ENCODE measurements around the gene KIF6.

The KIF6 gene

DNA sequence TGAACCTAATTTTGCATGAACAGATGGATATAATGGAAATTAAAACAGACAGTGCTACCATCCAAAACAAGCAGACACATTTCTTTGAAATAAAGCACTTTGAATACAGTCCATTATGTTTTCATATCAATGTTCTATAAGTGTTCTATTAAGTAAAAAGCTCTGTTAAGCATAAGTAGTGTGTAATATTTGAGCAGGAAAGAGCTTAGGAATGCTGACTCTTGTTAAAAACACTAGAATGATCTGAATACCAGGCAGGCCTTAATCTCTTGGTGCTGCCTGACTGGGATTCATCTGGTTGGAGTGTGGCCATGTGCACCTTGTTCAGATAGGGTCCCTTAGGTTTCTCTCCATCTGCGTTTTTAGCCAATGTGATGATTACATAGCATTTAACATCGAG lies 130.9 kb downstream of the KIF6 start:
- Histone ChIP-seq H3K9me3 (ENCODE audit: control insufficient read depth, low read length) (no peaks in the 10 kb centered on the region), H3K4me3 (ENCODE audit: extremely low read depth, insufficient read depth, low read length, poor library complexity, severe bottlenecking) (no peak overlapping the region), H3K27ac (ENCODE audit: low read depth, low read length, severe bottlenecking) (no peak overlapping the region), H3K36me3 (ENCODE audit: control insufficient read depth, insufficient read depth, low read length) (no peaks in the 10 kb centered on the region), H3K4me1 (ENCODE audit: control insufficient read depth, insufficient read depth, low read length, poor library complexity, severe bottlenecking) (no peaks in the 10 kb centered on the region)
- 93 to 100% methylated on average over 1 to 2 of the region's 2 CpGs for WGBS, 2 experiments (ENCODE audit: insufficient coverage in 2 of 2)

GRCh38 chr6:39593646-39594045 lies 131.6 kb downstream of the KIF6 start:
- no peak overlapping the region for H3K27ac ChIP-seq (ENCODE audit: low read depth, low read length, severe bottlenecking)
- 79 to 90% methylated on average over 2 of the region's 2 CpGs for WGBS, 2 experiments (ENCODE audit: insufficient coverage in 2 of 2)
- H3K4me3 ChIP-seq (ENCODE audit: extremely low read depth, insufficient read depth, low read length, poor library complexity, severe bottlenecking): no peak overlapping the region
- no peaks in the 10 kb centered on the region for H3K4me1 ChIP-seq (ENCODE audit: control insufficient read depth, insufficient read depth, low read length, poor library complexity, severe bottlenecking)
- no peaks in the 10 kb centered on the region for H3K9me3 ChIP-seq (ENCODE audit: control insufficient read depth, low read length)
- H3K36me3 ChIP-seq (ENCODE audit: control insufficient read depth, insufficient read depth, low read length): no peaks in the 10 kb centered on the region

DNA sequence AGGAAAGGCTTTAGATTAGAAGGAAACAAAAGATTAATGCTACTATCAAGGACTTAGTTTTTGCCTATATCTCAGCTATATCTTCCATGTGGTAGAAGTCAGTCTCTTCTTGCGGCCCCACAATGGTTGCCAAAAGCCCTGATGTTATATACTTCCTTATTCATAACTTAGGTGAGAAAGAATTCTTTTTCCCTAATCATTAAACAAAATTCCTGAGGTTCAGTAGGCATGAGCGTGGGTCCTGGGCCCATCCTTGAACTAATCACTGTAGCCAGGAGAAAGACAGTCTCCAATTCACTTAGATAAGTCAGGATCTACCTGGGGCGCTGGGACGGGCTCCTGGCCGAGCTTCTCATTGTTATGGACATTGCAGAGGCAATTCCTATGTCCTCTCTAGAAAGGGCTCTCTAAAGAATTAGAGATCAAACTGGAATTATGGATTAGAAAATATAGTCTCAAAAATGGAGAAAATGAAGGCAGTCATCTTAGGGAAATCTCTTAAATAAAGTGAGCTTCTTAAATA lies 134.3 kb downstream of the KIF6 start:
- no peaks in the 10 kb centered on the region for H3K36me3 ChIP-seq (ENCODE audit: control insufficient read depth, insufficient read depth, low read length)
- 64% methylated on average over 3 of the region's 5 CpGs; no CpG with 5 or more reads in 1 of the 2 experiments for WGBS, 2 experiments (ENCODE audit: insufficient coverage in 2 of 2)
- H3K27ac ChIP-seq (ENCODE audit: low read depth, low read length, severe bottlenecking): no peak overlapping the region

DNA sequence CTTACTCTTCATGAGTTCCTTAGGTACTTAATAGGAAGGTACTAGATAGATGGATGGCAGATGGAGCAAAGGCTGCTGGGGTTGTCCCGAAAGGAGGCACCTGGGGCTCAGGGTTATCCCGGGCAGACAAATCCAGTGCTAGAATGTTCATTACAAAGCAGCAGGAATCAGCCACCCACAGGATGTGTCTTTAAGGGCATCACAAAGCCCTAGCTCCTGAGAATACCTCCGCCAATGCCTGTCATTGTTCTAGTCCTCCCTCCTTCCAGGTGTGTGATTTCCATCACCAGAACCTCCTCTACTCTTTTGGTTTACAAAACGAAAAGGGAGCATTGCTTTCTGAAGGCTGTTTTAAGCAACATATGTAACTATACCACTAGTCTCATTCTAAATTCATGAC lies 138.1 kb downstream of the KIF6 start:
- Histone ChIP-seq H3K4me3 (ENCODE audit: extremely low read depth, insufficient read depth, low read length, poor library complexity, severe bottlenecking) (no peak overlapping the region), H3K36me3 (ENCODE audit: control insufficient read depth, insufficient read depth, low read length) (no peaks in the 10 kb centered on the region), H3K4me1 (ENCODE audit: control insufficient read depth, insufficient read depth, low read length, poor library complexity, severe bottlenecking) (no peaks in the 10 kb centered on the region), H3K27ac (ENCODE audit: low read depth, low read length, severe bottlenecking) (no peak overlapping the region), H3K9me3 (ENCODE audit: control insufficient read depth, low read length) (no peaks in the 10 kb centered on the region)
- 73 to 90% methylated on average over 3 to 4 of the region's 4 CpGs for WGBS, 2 experiments (ENCODE audit: insufficient coverage in 2 of 2)

More for the DNA sequence above, 134.3 kb downstream of the KIF6 start:
- no peak overlapping the region for H3K4me3 ChIP-seq (ENCODE audit: extremely low read depth, insufficient read depth, low read length, poor library complexity, severe bottlenecking)
- no peaks in the 10 kb centered on the region for H3K9me3 ChIP-seq (ENCODE audit: control insufficient read depth, low read length)
- H3K4me1 ChIP-seq (ENCODE audit: control insufficient read depth, insufficient read depth, low read length, poor library complexity, severe bottlenecking): no peaks in the 10 kb centered on the region

DNA sequence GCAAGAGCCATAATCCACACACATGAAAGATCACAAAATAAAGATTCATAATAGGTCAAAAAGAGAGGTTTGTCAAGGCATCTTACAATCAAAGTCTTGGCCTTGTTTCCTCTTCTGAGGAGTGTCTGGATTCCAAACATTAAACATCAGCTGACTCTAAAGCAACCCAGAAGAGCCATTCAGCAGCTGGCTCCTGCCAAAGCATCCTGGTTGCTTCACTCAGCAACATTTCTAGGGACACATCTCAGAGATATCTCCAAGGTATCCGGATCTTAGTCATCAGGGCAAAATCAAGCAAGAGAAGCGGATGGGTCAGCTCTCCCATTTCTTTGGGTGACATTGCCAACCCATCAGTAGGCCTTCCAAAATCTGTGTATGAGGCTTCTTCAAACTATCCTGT lies 139.6 kb downstream of the KIF6 start:
- WGBS, 2 experiments (ENCODE audit: insufficient coverage in 2 of 2): 92 to 100% methylated on average over 2 of the region's 2 CpGs
- no peaks in the 10 kb centered on the region for H3K36me3 ChIP-seq (ENCODE audit: control insufficient read depth, insufficient read depth, low read length)
- no peak overlapping the region for H3K4me3 ChIP-seq (ENCODE audit: extremely low read depth, insufficient read depth, low read length, poor library complexity, severe bottlenecking)
- H3K27ac ChIP-seq (ENCODE audit: low read depth, low read length, severe bottlenecking): no peak overlapping the region
- no peaks in the 10 kb centered on the region for H3K9me3 ChIP-seq (ENCODE audit: control insufficient read depth, low read length)
- H3K4me1 ChIP-seq (ENCODE audit: control insufficient read depth, insufficient read depth, low read length, poor library complexity, severe bottlenecking): no peaks in the 10 kb centered on the region

- no peaks in the 10 kb centered on the region for H3K4me1 ChIP-seq (ENCODE audit: control insufficient read depth, insufficient read depth, low read length, poor library complexity, severe bottlenecking)
- no peaks in the 10 kb centered on the region for H3K9me3 ChIP-seq (ENCODE audit: control insufficient read depth, low read length)
- no peak overlapping the region for H3K4me3 ChIP-seq (ENCODE audit: extremely low read depth, insufficient read depth, low read length, poor library complexity, severe bottlenecking)
- no peaks in the 10 kb centered on the region for H3K36me3 ChIP-seq (ENCODE audit: control insufficient read depth, insufficient read depth, low read length)
- 88 to 93% methylated on average over 3 to 5 of the region's 6 CpGs for WGBS, 2 experiments (ENCODE audit: insufficient coverage in 2 of 2)
- H3K27ac ChIP-seq (ENCODE audit: low read depth, low read length, severe bottlenecking): no peak overlapping the region
Observed at GRCh38 chr6:39577446-39578165, 147.6 kb downstream of the KIF6 start.

- Histone ChIP-seq H3K9me3 (ENCODE audit: control insufficient read depth, low read length) (no peaks in the 10 kb centered on the region), H3K4me3 (ENCODE audit: extremely low read depth, insufficient read depth, low read length, poor library complexity, severe bottlenecking) (no peak overlapping the region), H3K4me1 (ENCODE audit: control insufficient read depth, insufficient read depth, low read length, poor library complexity, severe bottlenecking) (no peaks in the 10 kb centered on the region), H3K36me3 (ENCODE audit: control insufficient read depth, insufficient read depth, low read length) (no peaks in the 10 kb centered on the region), H3K27ac (ENCODE audit: low read depth, low read length, severe bottlenecking) (no peak overlapping the region)
- 88 to 90% methylated on average over 3 of the region's 4 CpGs for WGBS, 2 experiments (ENCODE audit: insufficient coverage in 2 of 2)
Observed at GRCh38 chr6:39576556-39577303, 148.5 kb downstream of the KIF6 start.

GRCh38 chr6:39574991-39575390 lies 150.2 kb downstream of the KIF6 start:
- Histone ChIP-seq H3K4me3 (ENCODE audit: extremely low read depth, insufficient read depth, low read length, poor library complexity, severe bottlenecking) (no peak overlapping the region), H3K36me3 (ENCODE audit: control insufficient read depth, insufficient read depth, low read length) (no peaks in the 10 kb centered on the region), H3K27ac (ENCODE audit: low read depth, low read length, severe bottlenecking) (no peak overlapping the region), H3K9me3 (ENCODE audit: control insufficient read depth, low read length) (no peaks in the 10 kb centered on the region), H3K4me1 (ENCODE audit: control insufficient read depth, insufficient read depth, low read length, poor library complexity, severe bottlenecking) (no peaks in the 10 kb centered on the region)
- WGBS, 2 experiments (ENCODE audit: insufficient coverage in 2 of 2): 100% methylated on average over 1 of the region's 7 CpGs; no CpG with 5 or more reads in 1 of the 2 experiments

DNA sequence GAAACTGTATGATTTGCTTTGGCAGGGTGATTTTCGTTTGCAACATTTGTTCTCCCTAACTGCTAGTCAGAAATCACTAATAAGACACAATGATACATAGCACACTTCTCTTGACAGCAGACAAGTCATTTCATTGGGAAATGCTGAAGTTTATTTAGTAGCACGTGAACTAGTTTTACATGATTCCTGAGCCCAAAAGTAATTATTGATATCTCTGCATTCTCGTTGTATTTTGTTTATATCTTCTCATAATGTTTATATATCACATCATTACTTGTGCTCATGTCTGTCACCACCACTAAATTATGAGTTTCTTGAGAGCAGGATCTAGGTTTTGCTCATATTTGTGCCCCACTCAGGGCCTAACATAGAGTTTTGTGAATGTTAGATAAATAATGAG lies 151.7 kb downstream of the KIF6 start:
- Histone ChIP-seq H3K27ac (ENCODE audit: low read depth, low read length, severe bottlenecking) (no peak overlapping the region), H3K9me3 (ENCODE audit: control insufficient read depth, low read length) (no peaks in the 10 kb centered on the region), H3K4me1 (ENCODE audit: control insufficient read depth, insufficient read depth, low read length, poor library complexity, severe bottlenecking) (no peaks in the 10 kb centered on the region), H3K36me3 (ENCODE audit: control insufficient read depth, insufficient read depth, low read length) (no peaks in the 10 kb centered on the region), H3K4me3 (ENCODE audit: extremely low read depth, insufficient read depth, low read length, poor library complexity, severe bottlenecking) (no peak overlapping the region)
- WGBS, 2 experiments (ENCODE audit: insufficient coverage in 2 of 2): no CpG with 5 or more reads among the region's 3 CpGs

DNA sequence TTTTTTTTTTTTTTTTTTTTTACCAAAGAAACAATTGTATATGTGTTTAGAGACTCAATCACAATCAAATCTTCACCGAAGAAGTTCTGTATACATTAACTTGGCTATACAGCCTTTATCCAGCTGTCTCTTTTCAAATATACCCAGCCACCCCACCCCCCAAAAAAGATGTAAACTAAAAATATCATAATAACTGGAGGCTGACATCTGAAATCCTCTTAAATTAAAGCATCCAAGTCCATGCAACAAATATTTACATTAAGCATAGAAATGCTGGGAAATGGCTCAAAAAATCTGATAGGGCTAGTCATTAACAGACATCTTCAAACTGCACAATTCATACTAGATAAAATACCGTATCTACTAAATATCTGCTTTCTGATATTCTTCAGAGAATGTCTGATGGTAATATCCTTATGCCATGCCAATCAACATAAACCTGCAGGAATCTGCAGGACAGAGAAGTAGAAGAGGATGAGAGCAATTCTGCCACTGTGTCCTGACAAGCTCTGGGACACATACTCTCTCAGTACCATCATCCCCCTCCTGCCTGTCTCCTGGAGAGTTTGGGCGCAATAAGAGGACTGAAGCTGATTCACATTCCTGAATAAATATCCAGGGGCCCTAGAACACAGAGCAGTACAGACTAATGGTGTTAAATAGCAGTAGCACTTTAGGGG lies 152.4 kb downstream of the KIF6 start:
- Histone ChIP-seq H3K9me3 (ENCODE audit: control insufficient read depth, low read length) (no peaks in the 10 kb centered on the region), H3K4me3 (ENCODE audit: extremely low read depth, insufficient read depth, low read length, poor library complexity, severe bottlenecking) (no peak overlapping the region), H3K27ac (ENCODE audit: low read depth, low read length, severe bottlenecking) (no peak overlapping the region), H3K4me1 (ENCODE audit: control insufficient read depth, insufficient read depth, low read length, poor library complexity, severe bottlenecking) (no peaks in the 10 kb centered on the region), H3K36me3 (ENCODE audit: control insufficient read depth, insufficient read depth, low read length) (no peaks in the 10 kb centered on the region)
- WGBS, 2 experiments (ENCODE audit: insufficient coverage in 2 of 2): no CpG with 5 or more reads among the region's 3 CpGs

Data from mesodermal cell (in vitro differentiated cells).